ENCODE measurements around the gene CDR2. TPM values are rescaled to one million over a fixed set of nuclear protein-coding genes. Genes with fewer than 3 reads are reported as not detected.
A peak's percentile ranks its signal among the peaks of the same experiment; 100 is the strongest.
"Not testable (repeated sequence)": the region's sequence is repeated elsewhere in the genome, so short reads cannot be mapped to it uniquely, and the experiment has no call there.

The CDR2 gene
- total RNA-seq, 2 donors from 2014 or later, result 17.6 to 24.3 TPM

- Mint-ChIP-seq H3K36me3 (ENCODE audit: low read depth) (peaks cover 21% of the 10 kb centered on the region), H3K27me3 (ENCODE audit: insufficient read depth) (peaks cover 8% of the 10 kb centered on the region), H3K4me3 (no peak overlapping the region), H3K9me3 (no peaks in the 10 kb centered on the region), H3K4me1 (peaks cover 22% of the 10 kb centered on the region), H3K27ac (peak overlapping the region; percentile 13)
- TF ChIP-seq CTCF (conservative IDR thresholded peaks at IDR 0.05), result no peak
- peaks cover 44% of the 10 kb centered on the region for H3K36me3 ChIP-seq (ENCODE audit: control insufficient read depth, insufficient read depth, low read length)
- DNase-seq, result no peak
- no peak overlapping the region for H3K9ac ChIP-seq (ENCODE audit: extremely low read depth, low read length, poor library complexity, severe bottlenecking)
- 95% methylated on average over 2 of the region's 3 CpGs for WGBS, 2 experiments (ENCODE audit: insufficient coverage in 1 of 2, insufficient read length in 1 of 2)
- no peak overlapping the region for H3K27ac ChIP-seq (ENCODE audit: low read depth, low read length)
- no peaks in the 10 kb centered on the region for H3K4me1 ChIP-seq (ENCODE audit: control insufficient read depth, insufficient read depth, low read length)
- no peaks in the 10 kb centered on the region for H3K9me3 ChIP-seq (ENCODE audit: control insufficient read depth, low read length)
- no peaks in the 10 kb centered on the region for H3K27me3 ChIP-seq (ENCODE audit: control insufficient read depth, insufficient read depth, low read length, poor library complexity, severe bottlenecking)
- H3K4me3 ChIP-seq (ENCODE audit: low read length), result no peak overlapping the region
Observed at GRCh38 chr16:22369221-22369811, 5.1 kb downstream of the CDR2 start.

- not testable (repeated sequence) for H3K27me3 ChIP-seq (ENCODE audit: control insufficient read depth, insufficient read depth, low read length, poor library complexity, severe bottlenecking); H3K27ac ChIP-seq (ENCODE audit: low read depth, low read length); H3K9me3 ChIP-seq (ENCODE audit: control insufficient read depth, low read length); DNase-seq; H3K27me3 Mint-ChIP-seq (ENCODE audit: insufficient read depth); H3K4me3 ChIP-seq (ENCODE audit: low read length); H3K4me1 ChIP-seq (ENCODE audit: control insufficient read depth, insufficient read depth, low read length); H3K9ac ChIP-seq (ENCODE audit: extremely low read depth, low read length, poor library complexity, severe bottlenecking); H3K9me3 Mint-ChIP-seq; H3K27ac Mint-ChIP-seq; H3K4me3 Mint-ChIP-seq
- H3K36me3 Mint-ChIP-seq (ENCODE audit: low read depth), result peaks cover 28% of the 10 kb centered on the region
- 85 to 92% methylated on average over 4 to 8 of the region's 8 CpGs for WGBS, 2 experiments (ENCODE audit: insufficient coverage in 1 of 2, insufficient read length in 1 of 2)
- H3K36me3 ChIP-seq (ENCODE audit: control insufficient read depth, insufficient read depth, low read length), result peaks cover 54% of the 10 kb centered on the region
- peaks cover 18% of the 10 kb centered on the region for H3K4me1 Mint-ChIP-seq
Observed at GRCh38 chr16:22368200-22368826, 6.1 kb downstream of the CDR2 start.

DNA sequence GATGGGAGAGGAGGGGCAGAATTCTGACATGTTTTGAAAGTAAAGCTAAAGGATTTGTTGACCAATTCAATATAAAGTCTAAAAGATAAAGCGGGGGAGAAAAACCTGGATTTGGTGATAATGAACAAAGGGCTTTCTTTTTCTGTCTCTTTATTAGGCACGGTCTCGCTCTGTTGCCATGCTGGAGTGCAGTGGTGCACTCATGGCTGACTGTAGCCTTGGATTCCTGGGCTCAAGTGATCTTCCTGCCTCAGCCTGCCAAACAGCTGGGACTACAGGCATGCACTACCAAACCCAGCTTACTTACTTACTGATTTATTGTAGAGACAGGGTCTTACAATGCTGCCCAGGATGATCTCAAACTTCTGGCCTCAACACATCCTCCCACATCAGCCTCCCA, 7.5 kb downstream of the CDR2 start:
- TF ChIP-seq CTCF (conservative IDR thresholded peaks at IDR 0.05), result no peak
- Histone ChIP-seq H3K27me3 (ENCODE audit: control insufficient read depth, insufficient read depth, low read length, poor library complexity, severe bottlenecking) (no peaks in the 10 kb centered on the region), H3K4me1 (ENCODE audit: control insufficient read depth, insufficient read depth, low read length) (no peaks in the 10 kb centered on the region), H3K9ac (ENCODE audit: extremely low read depth, low read length, poor library complexity, severe bottlenecking) (no peak overlapping the region), H3K36me3 (ENCODE audit: control insufficient read depth, insufficient read depth, low read length) (peaks cover 63% of the 10 kb centered on the region), H3K9me3 (ENCODE audit: control insufficient read depth, low read length) (peaks cover 7% of the 10 kb centered on the region), H3K27ac (ENCODE audit: low read depth, low read length) (no peak overlapping the region), H3K4me3 (ENCODE audit: low read length) (no peak overlapping the region)
- Mint-ChIP-seq H3K9me3 (no peaks in the 10 kb centered on the region), H3K4me3 (no peak overlapping the region), H3K36me3 (ENCODE audit: low read depth) (peaks cover 40% of the 10 kb centered on the region), H3K4me1 (peaks cover 15% of the 10 kb centered on the region), H3K27ac (no peak overlapping the region), H3K27me3 (ENCODE audit: insufficient read depth) (no peaks in the 10 kb centered on the region)
- no peak for DNase-seq
- 84 to 93% methylated on average over 3 of the region's 3 CpGs for WGBS, 2 experiments (ENCODE audit: insufficient coverage in 1 of 2, insufficient read length in 1 of 2)

All from endodermal cell (in vitro differentiated cells).